A549 (cell line): Measurements from ENCODE around the gene VWA8. TPM values are rescaled to one million over a fixed set of nuclear protein-coding genes. Genes with fewer than 3 reads are reported as not detected.

Experiments
- ATAC-seq, 2 experiments: fragments of 200-7000 bp in 1 of 2; fragments of >200 bp in 1 of 2; cut with Nextera tagmentation in 1 of 2; cut with Tn5 transposase in 1 of 2; 3 replicates each; pipeline versions ENCODE4 v1.8.0 to v1.9.1; 2018 to 2020; ENCODE audit warnings: mild to moderate bottlenecking in 1 of 2, moderate library complexity in 1 of 2
- CTCF ChIA-PET: fragments of 300-600 bp; sonication (Branson Sonifier 250); formaldehyde crosslinking; extraction: SDS; loops from one replicate; lab custom pipeline; 2021; ENCODE audit warnings: antibody characterized with exemption, inconsistent platforms; lab: Yijun Ruan, JAX
- POLR2A ChIA-PET: fragments of 350-600 bp; formaldehyde crosslinking; extraction: SDS; loops from one replicate; lab custom pipeline; 2021; ENCODE audit warnings: antibody characterized with exemption, inconsistent platforms; lab: Yijun Ruan, JAX
- DNase-seq, 2 experiments: peaks; one replicate each; pipeline versions ENCODE4 v3.0.0 to v3.0.0-alpha.2; 2011 to 2016; ENCODE audit warnings: low read depth in 1 of 2, low spot score in 1 of 2
- FAIRE-seq: peaks from 2 replicates; lab custom pipeline; 2011; peaks lifted over from hg19 to GRCh38; lab: Jason Lieb, UNC
- H3K27ac ChIP-seq, 2 experiments: fragments of >200 bp; sonication (Bioruptor Twin); formaldehyde crosslinking; 3 replicates each; pipeline ENCODE4 v1.5.1; 2016 to 2017
- H3K4me1 ChIP-seq: fragments of >200 bp; sonication (Bioruptor Twin); formaldehyde crosslinking; 3 replicates; pipeline ENCODE4 v1.6.1; 2016
- H3K4me2 ChIP-seq: fragments of >200 bp; sonication (Bioruptor Twin); formaldehyde crosslinking; 3 replicates; pipeline ENCODE4 v1.6.1; 2016
- H3K4me3 ChIP-seq: fragments of >200 bp; sonication (Bioruptor Twin); formaldehyde crosslinking; 3 replicates; pipeline ENCODE4 v1.5.1; 2016
- H3K9me3 ChIP-seq: fragments of >200 bp; sonication (Bioruptor Twin); formaldehyde crosslinking; 3 replicates; pipeline ENCODE4 v1.6.1; 2016
- BCL3 ChIP-seq: fragments of >200 bp; sonication (Bioruptor Twin); formaldehyde crosslinking; IDR thresholded peaks from 3 replicates; pipeline ENCODE4 v1.6.1; 2016
- CEBPB ChIP-seq, 2 experiments: fragments of >200 bp in 1 of 2; sonication (Bioruptor Twin) in 1 of 2; formaldehyde crosslinking in 1 of 2; IDR thresholded peaks; 2 replicates each; pipeline ENCODE4 v1.6.1; 2012 to 2016
- CHD2 ChIP-seq: fragments of 150-350 bp; IDR thresholded peaks from 2 replicates; pipeline ENCODE4 v1.6.1; 2014; ENCODE audit warnings: low read length; ENCODE audit not compliant: partially characterized antibody
- EHF ChIP-seq: fragments of 250-450 bp; sonication (Bioruptor Pico); IDR thresholded peaks from 2 replicates; pipeline ENCODE4 v1.5.0; 2020; ENCODE audit warnings: mild to moderate bottlenecking
- EP300 ChIP-seq, 2 experiments: fragments of >200 bp; sonication (Bioruptor Twin); formaldehyde crosslinking; IDR thresholded peaks; 2 replicates in 1 of 2; 3 replicates in 1 of 2; pipeline ENCODE4 v1.6.1; 2016 to 2017
- HDAC2 ChIP-seq: fragments of 200-600 bp; sonication (generic); IDR thresholded peaks from 2 replicates; pipeline ENCODE4 v1.6.1; 2016
- HES2 ChIP-seq: fragments of >200 bp; sonication (Bioruptor Twin); formaldehyde crosslinking; IDR thresholded peaks from 2 replicates; pipeline ENCODE4 v1.6.1; 2016
- HEYL ChIP-seq: fragments of 250-450 bp; sonication (Bioruptor Pico); IDR thresholded peaks from 2 replicates; pipeline ENCODE4 v1.8.0; 2021; ENCODE audit warnings: mild to moderate bottlenecking, moderate library complexity
- HMGXB4 ChIP-seq: fragments of 250-450 bp; sonication (Bioruptor Pico); IDR thresholded peaks from 2 replicates; pipeline ENCODE4 v1.5.0; 2021; ENCODE audit warnings: mild to moderate bottlenecking, moderate library complexity, borderline replicate concordance
- HOXB5 ChIP-seq: fragments of 250-450 bp; sonication (Bioruptor Pico); IDR thresholded peaks from 2 replicates; pipeline ENCODE4 v1.5.0; 2020; ENCODE audit warnings: mild to moderate bottlenecking, moderate library complexity
- JUN ChIP-seq, 2 experiments: fragments of >200 bp; sonication (Bioruptor Twin); formaldehyde crosslinking; IDR thresholded peaks; 2 replicates in 1 of 2; 3 replicates in 1 of 2; pipeline ENCODE4 v1.6.1; 2016 to 2017
- MAFK ChIP-seq: fragments of 450-650 bp; IDR thresholded peaks from 2 replicates; pipeline ENCODE4 v1.6.1; 2014; ENCODE audit not compliant: partially characterized antibody
- MAX ChIP-seq: IDR thresholded peaks from 2 replicates; pipeline ENCODE4 v1.6.1; 2012
- NFE2L2 ChIP-seq: fragments of 150-350 bp; conservative IDR thresholded peaks from 2 replicates; pipeline ENCODE4 v1.6.1; 2014; ENCODE audit warnings: low read length
- NR3C1 ChIP-seq: fragments of >200 bp; sonication (Bioruptor Twin); formaldehyde crosslinking; IDR thresholded peaks from 3 replicates; pipeline ENCODE4 v1.6.1; 2017
- RAD21 ChIP-seq, 2 experiments: fragments of >200 bp in 1 of 2; sonication (Bioruptor Twin) in 1 of 2; formaldehyde crosslinking in 1 of 2; IDR thresholded peaks in 1 of 2; conservative IDR thresholded peaks in 1 of 2; 2 replicates in 1 of 2; 3 replicates in 1 of 2; pipeline ENCODE4 v1.6.1; 2012 to 2018; ENCODE audit warnings: inconsistent platforms in 1 of 2
- RARB ChIP-seq: fragments of 250-450 bp; sonication (Bioruptor Pico); IDR thresholded peaks from 2 replicates; pipeline ENCODE4 v1.8.0; 2021; ENCODE audit warnings: mild to moderate bottlenecking, moderate library complexity
- RFX5 ChIP-seq: fragments of 450-650 bp; IDR thresholded peaks from 2 replicates; pipeline ENCODE4 v1.7.1; 2014; ENCODE audit warnings: antibody characterized with exemption, mild to moderate bottlenecking, moderate library complexity
- USF2 ChIP-seq: fragments of 450-650 bp; IDR thresholded peaks from 2 replicates; pipeline ENCODE4 v1.6.1; 2014; ENCODE audit warnings: antibody characterized with exemption
- ZC3H11A ChIP-seq: fragments of 450-650 bp; IDR thresholded peaks from 2 replicates; pipeline ENCODE4 v1.6.1; 2014; ENCODE audit warnings: antibody characterized with exemption, mild to moderate bottlenecking
- WGBS: methylation state at CpG from one replicate; pipeline ENCODE4 v1.1.6; 2017; ENCODE audit errors: missing lambda C conversion rate; 5-methylcytosine and 5-hydroxymethylcytosine counted together
- polyA plus RNA-seq, 4 experiments: library from polyadenylated mRNA; depleted of rRNA in 3 of 4; stranded (reverse); fragments of >200 nt; fragmentation: RNase III in 1 of 4; extraction: RNeasy Plus Mini Kit Qiagen cat#74134 plus additional on column Dnase treatment in 1 of 4; gene quantifications; 2 replicates in 3 of 4; 3 replicates in 1 of 4; pipeline ENCODE4 v1.2.3, GENCODE V29; 2011 to 2017

Gene VWA8
- polyA plus RNA-seq, 2 of the 4 experiments (the other 2 are of a cell fraction), result 6.4 to 15.3 TPM

- TF ChIP-seq CEBPB (IDR thresholded peaks at IDR 0.05), result no peak
Observed at GRCh38 chr13:41614671-41615527, 346.0 kb downstream of the VWA8 start (continued).

- H3K4me1 ChIP-seq, result peaks cover 18% of the 10 kb centered on the region; the same call in 2 of the 3 replicates
- FAIRE-seq (no peak), ATAC-seq (no peak), DNase-seq (no peak)
- no peak overlapping the region for H3K4me3 ChIP-seq
- no peak overlapping the region for H3K4me2 ChIP-seq
- 92% methylated on average over 12 of the region's 12 CpGs for WGBS
- no peaks in the 10 kb centered on the region for H3K9me3 ChIP-seq
- TF ChIP-seq JUN (IDR thresholded peaks at IDR 0.05) (no peak), USF2 (no peak)
- ChIA-PET CTCF (no interaction called here), POLR2A (no interaction called here)
- no peak overlapping the region for H3K27ac ChIP-seq
Observed at GRCh38 chr13:41613984-41614661, 346.8 kb downstream of the VWA8 start.

- Histone ChIP-seq H3K27ac (no peak overlapping the region), H3K4me2 (no peak overlapping the region), H3K4me1 (peaks cover 18% of the 10 kb centered on the region; the same call in 2 of the 3 replicates), H3K4me3 (no peak overlapping the region), H3K9me3 (no peaks in the 10 kb centered on the region)
- DNase-seq (no peak), FAIRE-seq (no peak), ATAC-seq (no peak)
- TF ChIP-seq HES2 (no peak), NR3C1 (no peak), HEYL (CRISPR knock-in tag) (no peak), BCL3 (no peak), RAD21 (conservative IDR thresholded peaks at IDR 0.05 in 1 of 2, IDR thresholded peaks at IDR 0.05 in 1 of 2) (no peak), NFE2L2 (no peak), HDAC2 (no peak), USF2 (no peak), MAX (no peak), RARB (no peak), RFX5 (no peak), EP300 (IDR thresholded peaks at IDR 0.05) (no peak), EHF (CRISPR knock-in tag) (no peak), CHD2 (no peak), HMGXB4 (CRISPR knock-in tag) (no peak), HOXB5 (CRISPR knock-in tag) (no peak), ZC3H11A (no peak), MAFK (no peak)
- CTCF ChIA-PET, result no interaction called here
- WGBS, result 95% methylated on average over 1 of the region's 1 CpG
- POLR2A ChIA-PET, result no interaction called here
Observed at GRCh38 chr13:41613471-41613870, 347.4 kb downstream of the VWA8 start.
